Endometrial microvascular endothelial cells (primary cell): Measurements from ENCODE around the gene CASP9. TPM values are rescaled to one million over a fixed set of nuclear protein-coding genes. Genes with fewer than 3 reads are reported as not detected.

Source experiments
- in situ Hi-C: cut with HindIII; loops from 2 replicates; pipeline ENCODE4 v1.10.0; 2017; ENCODE audit warnings: low sequenced_read_pairs, low pct_unique_long_range_greater_than_20kb; ENCODE audit errors: inconsistent ontology term
- total RNA-seq: library from RNA; depleted of rRNA; stranded (reverse); fragments of >200 nt; gene quantifications from one replicate; pipeline ENCODE4 v1.2.3, GENCODE V29; 2015; ENCODE audit errors: inconsistent ontology term

The CASP9 gene
- total RNA-seq, 1 donor from 2014 or later: 14.8 TPM

DNA sequence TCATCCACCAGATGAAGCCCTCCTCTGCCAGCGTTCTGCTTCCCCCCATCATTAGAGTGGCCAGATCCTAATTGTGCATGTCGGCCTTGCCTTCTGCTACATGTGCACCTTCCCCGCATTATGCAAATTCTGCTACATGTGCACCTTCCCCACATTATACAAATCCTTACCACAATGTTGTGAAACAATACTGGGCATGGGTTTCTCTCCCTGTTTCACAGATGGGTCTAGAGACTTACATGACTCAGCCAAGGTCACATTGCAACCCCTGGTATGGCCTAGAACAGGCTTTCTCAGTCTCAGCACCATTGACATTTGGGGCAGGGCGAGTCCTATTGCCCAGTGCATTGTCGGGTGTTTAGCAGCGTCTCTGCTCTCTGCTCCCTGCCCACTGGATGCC is 68.5 kb downstream of the CASP9 start:
- in situ Hi-C loops: no loop called here

DNA sequence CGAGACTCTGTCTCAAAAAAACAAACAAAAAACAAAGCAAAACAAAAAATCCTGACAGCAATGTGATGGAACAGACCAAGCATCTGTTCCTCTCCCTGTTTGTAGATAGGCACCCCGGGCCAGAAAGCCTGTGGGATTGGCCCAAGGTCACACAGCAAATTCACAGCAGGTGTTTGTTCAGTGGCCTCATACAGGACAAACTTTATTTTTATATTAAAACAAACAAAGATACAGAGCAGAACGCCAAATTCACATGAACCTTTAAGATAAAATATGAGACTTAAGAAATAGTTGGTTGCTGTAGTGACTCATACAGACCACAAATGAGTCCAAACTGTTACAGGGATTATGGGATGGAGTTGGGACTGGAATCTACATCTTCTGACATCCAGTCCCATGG is 69.8 kb downstream of the CASP9 start:
- in situ Hi-C loops: no loop called here

DNA sequence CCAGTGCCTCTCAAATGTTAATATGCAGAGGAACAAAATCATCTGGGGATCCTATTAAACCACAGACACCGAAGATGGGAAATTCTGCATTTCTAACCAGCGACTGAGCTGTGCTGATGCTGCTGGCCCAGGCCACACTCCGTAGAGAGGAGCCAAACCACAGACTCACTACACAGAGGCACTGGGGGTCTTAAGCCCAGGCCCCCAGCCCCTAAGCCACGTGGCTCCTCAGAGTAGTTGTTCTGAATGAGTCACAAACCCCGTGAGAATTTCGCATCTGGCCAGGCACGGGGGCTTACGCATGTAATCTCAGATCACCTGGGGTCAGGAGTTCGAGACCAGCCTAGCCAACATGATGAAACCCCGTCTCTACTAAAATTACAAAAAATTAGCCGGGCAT is 70.3 kb downstream of the CASP9 start:
- in situ Hi-C loops: no loop called here

DNA sequence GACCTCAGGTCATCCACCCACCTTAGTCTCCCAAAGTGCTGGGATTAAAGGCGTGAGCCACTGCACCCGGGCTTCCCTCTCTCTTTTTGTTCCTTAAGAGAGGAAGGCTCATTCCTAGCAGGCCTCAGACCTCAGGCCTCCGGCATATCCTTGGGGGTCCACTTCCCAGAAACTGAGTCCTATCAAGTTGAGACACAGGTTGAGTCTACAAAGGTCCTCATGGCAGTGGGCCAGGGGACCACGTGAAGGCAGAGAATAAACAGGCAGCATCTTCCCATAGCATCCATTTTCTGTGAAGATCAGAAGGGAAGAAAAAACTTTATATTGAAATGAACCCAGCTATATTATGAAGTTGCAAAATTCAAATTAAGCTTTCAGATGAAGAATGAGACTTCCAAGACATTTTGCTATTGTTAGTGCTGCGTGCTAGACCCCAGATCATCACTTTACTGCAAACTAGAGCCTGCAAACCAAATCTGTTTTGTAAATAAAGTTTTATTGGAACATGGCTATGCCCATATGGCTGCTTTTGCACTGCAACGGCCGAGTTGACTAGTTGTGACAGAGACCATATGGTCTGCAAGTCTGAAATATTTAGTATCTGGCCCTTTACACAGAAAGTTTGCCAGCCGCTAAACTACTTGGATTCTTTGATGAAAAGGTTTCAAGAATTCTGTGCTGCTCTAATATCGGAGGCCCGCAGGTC is 71.0 kb downstream of the CASP9 start:
- in situ Hi-C loops: no loop called here

DNA sequence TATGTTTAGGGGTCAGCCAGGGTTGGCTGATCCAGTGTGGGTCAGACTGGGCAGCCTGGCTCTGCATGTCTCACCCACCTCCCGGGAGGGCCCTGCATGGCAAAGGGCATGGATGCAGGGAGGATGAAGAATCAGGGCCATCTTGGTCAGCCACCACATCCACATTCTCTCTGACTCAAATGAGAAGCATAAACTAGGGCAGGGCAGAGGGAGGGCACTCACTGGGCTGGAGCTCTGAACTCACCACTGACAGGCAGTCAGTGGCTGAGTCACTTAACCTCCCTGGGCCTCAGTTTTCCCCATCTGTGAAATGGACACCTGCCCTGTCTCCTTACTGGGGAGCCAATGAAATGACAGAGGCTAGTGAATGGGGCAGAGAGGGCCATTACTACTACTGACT is 71.8 kb downstream of the CASP9 start:
- in situ Hi-C loops: no loop called here

DNA sequence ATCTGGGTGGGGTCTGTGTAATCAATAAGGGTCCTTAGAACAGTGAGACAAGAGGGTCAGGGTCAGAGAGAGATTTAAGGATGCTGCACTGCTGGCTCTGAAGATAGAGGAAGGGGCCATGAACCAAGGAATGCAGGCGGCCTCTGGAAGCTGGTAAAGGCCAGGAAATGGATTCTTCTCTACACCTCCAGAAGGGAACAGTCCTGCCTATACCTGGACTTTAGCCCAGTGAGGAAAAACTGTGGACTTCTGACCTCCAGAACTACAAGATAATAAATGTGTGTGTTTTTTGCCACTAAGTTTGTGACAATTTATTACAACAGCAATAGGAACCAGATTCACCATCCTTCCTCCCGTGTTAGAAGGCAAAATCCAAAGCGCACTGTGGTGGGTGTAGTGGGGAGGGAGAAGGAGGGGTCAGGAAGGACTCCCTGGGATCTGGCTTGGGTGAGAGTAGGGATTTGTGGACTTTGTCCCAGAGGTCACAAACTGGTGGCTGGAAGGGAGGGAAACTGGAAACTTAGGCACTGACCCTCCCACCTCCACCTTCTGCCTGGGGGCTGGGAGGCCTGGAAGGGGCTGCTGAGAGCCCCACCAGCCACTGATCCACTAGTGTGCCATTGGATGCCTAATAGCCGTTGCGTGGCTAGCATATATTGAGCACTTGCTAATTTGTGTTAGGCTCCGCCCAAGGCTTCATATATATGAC is 72.8 kb downstream of the CASP9 start:
- in situ Hi-C loops: no loop called here

DNA sequence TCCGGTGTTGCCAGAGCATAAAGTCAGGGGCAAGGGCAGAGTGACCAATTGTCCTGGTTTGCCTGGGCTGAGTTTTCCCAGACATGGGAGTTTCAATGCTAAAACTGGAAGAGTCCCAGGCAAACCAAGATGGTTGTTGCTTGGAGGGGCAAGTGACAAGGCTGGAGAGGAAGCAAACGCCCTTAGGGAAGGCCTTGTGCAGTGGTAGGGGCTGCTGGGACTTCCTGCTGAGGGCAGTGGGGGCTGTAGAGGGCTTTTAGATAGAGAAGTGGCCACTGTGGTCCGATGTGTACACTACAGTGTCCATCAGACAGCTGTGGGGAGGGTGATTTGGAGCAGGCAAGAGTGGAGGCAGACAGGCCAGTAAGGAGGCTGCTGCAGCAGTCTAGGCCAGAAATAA is 74.4 kb downstream of the CASP9 start:
- in situ Hi-C loops: loop anchor here (10.0 kb wide), 1 partner anchor 115 kb away; no protein-coding TSS in a partner anchor

DNA sequence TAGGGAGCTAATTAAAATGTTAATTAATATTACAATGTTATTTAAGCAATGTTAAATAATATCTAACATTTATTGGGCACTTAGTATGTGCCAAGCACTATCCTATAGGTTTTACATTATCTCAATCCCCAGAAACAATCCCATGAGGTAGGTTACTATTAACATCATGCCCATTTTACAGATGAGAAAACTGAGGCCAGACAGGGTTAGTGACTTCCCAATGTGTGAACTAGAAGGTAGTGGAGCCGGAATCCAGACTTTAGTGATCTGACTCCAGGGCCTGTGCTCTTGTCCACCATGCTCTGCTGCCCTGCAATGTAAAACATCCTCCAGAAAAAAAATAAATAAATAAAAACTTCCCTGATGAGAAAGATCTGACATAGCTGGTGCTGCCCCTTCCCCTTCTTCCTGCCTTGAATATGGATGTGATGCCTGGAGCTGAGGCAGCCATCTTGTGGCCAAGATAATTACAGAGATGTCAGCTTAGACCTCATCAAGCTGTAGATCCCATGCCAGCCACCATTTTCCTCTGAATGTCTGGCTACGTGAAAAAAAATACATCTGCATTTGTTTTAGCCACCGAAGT is 75.0 kb downstream of the CASP9 start:
- in situ Hi-C loops: loop anchor here (10.0 kb wide), 1 partner anchor 114 kb away; no protein-coding TSS in a partner anchor

DNA sequence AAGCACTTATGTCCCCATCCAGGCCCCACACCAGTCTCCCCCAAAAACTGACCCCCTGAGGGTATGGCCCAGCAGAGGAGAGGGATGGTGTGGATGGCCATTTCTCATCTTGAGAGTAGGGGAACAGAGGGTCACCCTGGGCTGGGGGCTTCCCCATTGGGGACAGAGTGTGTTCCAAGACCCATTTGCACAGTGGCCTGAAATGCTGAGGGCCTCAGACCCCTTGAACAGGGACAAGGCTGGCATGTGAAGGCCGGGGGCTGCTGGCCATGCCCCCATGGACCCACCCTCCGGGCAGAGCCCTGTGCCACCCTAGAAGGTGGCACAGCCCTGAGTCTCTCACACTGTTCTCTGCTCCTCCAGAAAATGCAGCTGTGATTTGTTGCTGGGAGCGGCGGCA is 77.8 kb downstream of the CASP9 start:
- in situ Hi-C loops: loop anchor here (10.0 kb wide), 1 partner anchor 111 kb away; no protein-coding TSS in a partner anchor

DNA sequence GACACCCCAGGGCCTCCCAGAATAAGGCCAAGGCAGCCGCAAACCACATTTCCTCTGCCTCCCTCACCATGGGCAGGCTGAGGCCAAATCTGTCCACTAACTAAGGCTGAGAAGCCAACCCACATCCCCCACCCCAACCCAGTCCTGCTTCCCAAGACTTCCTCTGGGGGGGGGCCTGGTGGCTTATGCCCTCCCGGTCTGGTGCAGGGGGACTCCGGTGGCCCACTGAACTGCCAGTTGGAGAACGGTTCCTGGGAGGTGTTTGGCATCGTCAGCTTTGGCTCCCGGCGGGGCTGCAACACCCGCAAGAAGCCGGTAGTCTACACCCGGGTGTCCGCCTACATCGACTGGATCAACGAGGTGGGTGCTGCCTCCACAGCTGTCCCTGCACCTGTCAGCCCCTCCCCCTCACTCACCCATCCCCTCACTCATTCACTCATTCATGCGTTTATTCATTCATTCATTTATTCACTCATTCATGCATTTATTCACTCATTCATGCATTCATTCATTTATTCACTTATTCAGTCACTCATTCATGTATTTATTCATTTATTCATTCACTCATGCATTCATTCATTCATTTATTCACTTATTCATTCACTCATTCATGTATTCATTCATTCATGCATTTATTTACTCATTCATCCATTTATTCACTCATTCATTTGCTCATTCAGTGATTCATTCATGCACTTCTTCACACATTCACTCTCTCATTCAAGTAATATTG is 78.5 kb downstream of the CASP9 start:
- in situ Hi-C loops: loop anchor here (10.0 kb wide), 1 partner anchor 111 kb away; no protein-coding TSS in a partner anchor

DNA sequence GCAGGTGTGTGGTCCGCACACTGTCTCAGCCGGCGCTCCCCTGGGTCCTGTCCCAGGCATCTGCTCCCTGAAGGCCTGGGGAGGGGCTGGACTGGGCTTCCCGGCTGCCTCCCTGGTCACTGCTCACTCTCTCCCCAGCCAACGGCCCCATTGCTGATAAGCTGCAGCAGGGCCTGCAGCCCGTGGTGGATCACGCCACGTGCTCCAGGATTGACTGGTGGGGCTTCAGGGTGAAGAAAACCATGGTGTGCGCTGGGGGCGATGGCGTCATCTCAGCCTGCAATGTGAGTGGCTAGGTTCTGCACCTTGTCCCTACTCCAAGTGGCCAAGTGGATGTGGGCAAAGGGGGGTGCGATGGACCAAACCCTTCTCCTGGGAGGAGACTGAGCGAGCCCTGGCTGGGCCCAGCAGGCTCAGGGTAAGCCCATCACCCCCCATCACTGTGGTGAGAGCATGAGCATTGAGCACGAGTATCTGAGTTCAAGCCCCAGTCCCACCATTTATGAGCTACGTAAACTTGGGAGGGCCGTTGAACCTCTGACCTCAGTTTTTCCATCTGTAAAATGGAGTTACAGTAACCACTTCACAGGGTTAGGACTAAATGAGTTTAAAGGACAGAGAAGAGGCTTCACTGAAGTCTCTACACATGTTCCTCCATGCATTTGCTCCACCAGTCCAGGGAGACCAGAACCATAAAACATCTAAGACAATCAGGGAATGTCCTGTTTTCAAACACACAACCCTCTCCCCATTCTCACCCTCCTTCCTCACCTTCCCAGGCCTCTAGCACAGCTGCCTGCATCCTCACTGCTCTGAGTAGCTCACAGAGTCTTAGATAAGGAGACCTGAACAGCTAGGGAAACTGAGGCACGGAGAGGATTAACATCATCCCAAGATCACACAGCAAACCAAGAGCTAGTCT is 79.3 kb downstream of the CASP9 start:
- in situ Hi-C loops: loop anchor here (10.0 kb wide), 1 partner anchor 110 kb away; no protein-coding TSS in a partner anchor

DNA sequence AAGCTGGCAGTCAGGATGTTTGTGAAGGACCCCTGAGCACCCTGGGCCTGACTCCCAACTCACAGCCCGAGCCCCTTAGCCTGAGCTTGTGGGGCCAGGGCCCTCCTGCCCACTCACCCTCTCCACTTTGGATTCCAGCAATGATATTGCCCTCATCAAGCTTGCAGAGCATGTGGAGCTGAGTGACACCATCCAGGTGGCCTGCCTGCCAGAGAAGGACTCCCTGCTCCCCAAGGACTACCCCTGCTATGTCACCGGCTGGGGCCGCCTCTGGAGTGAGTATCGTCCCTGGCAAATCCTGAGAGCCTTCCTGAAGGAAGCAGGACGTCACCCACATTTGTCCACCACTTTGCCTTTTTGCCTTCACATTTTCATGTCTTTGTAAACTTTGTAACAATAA is 80.7 kb downstream of the CASP9 start:
- in situ Hi-C loops: loop anchor here (10.0 kb wide), 1 partner anchor 108 kb away; no protein-coding TSS in a partner anchor

DNA sequence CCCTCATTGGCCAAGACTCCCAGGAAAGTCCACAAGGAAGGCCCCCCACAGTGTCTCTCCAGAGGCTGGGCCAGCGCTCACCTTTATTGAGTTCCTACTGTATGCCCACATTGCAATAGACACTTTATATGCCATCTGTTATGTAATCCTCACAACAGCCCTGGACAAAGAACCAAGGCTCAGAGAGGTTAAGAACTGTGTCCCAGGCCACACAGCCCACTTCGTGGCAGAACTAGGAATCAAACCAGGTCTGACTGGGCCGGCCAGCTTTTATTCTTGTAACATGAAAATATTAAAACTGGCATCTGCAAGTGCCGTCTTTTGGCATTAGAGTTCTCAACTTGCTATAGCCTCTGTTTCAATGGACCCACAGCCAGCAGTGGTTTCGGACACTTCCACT is 81.3 kb downstream of the CASP9 start:
- in situ Hi-C loops: loop anchor here (10.0 kb wide), 1 partner anchor 108 kb away; no protein-coding TSS in a partner anchor

DNA sequence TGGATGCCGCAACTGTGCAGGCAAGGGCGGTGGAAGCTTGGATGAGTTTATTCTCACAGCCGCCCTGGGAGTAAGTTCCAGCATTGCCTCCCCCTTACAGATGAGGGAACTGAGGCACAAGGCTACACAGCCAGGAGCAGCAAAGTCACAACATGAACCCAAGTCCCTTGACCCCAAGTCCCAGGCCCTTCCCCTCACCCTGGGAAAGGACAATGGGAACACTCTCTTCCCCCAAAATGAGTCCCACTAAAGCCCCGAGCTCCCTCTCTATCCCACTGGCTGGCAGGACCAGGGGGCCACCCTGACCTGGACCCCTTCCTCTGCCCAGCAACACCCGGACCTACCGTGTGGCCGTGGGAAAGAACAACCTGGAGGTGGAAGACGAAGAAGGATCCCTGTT is 81.9 kb downstream of the CASP9 start:
- in situ Hi-C loops: loop anchor here (10.0 kb wide), 1 partner anchor 107 kb away; no protein-coding TSS in a partner anchor
